HepG2 (cell line): ENCODE measurements around the gene TMEM233. TPM values are rescaled to one million over a fixed set of nuclear protein-coding genes. Genes with fewer than 3 reads are reported as not detected.

Experiments
- ATAC-seq: fragments of 200-7000 bp; cut with Tn5 transposase; 3 replicates; pipeline ENCODE4 v1.9.1; 2020; ENCODE audit warnings: mild to moderate bottlenecking, moderate library complexity
- BruUV-seq: library from RNA; stranded (reverse); fragments of 400-500 nt; replicated peaks from 2 replicates; lab custom pipeline; 2021; lab: Mats Ljungman, UMichigan
- CTCF ChIA-PET: fragments of 300-600 bp; formaldehyde crosslinking; extraction: SDS; loops from one replicate; lab custom pipeline; 2021; ENCODE audit warnings: low total read pairs, inconsistent platforms, low intra/inter-chr PET ratio; lab: Yijun Ruan, JAX
- POLR2A ChIA-PET: fragments of 350-600 bp; sonication (Branson Sonifier 250); formaldehyde crosslinking; loops from one replicate; lab custom pipeline; 2020; ENCODE audit warnings: antibody characterized with exemption, inconsistent platforms; lab: Yijun Ruan, JAX
- DNase-seq: peaks from one replicate; pipeline ENCODE4 v3.0.0-alpha.2; 2015; ENCODE audit warnings: low spot score
- FAIRE-seq: peaks from 3 replicates; lab custom pipeline; 2011; peaks lifted over from hg19 to GRCh38; lab: Jason Lieb, UNC
- H2AFZ ChIP-seq: one replicate; pipeline ENCODE4 v1.6.1; 2011; ENCODE audit warnings: low read length, inconsistent platforms
- H3K27ac ChIP-seq: fragments of 300-600 bp; 3 replicates; pipeline ENCODE4 v1.8.0; 2011; ENCODE audit warnings: mixed run types, mild to moderate bottlenecking, mixed read lengths, low read length, inconsistent platforms; ENCODE audit not compliant: insufficient read depth; ENCODE audit errors: extremely low read length
- H3K27me3 ChIP-seq, 2 experiments: fragments of 200-600 bp in 1 of 2; 2 replicates in 1 of 2; 3 replicates in 1 of 2; pipeline versions ENCODE4 v1.6.0 to v1.8.0; 2011; ENCODE audit warnings: low read length in 2 of 2, mild to moderate bottlenecking in 2 of 2, moderate library complexity in 2 of 2, inconsistent platforms in 1 of 2; ENCODE audit not compliant: insufficient read depth in 2 of 2, control insufficient read depth in 1 of 2
- H3K36me3 ChIP-seq, 2 experiments: fragments of 200-600 bp in 1 of 2; replicated peaks in 1 of 2; 2 replicates in 1 of 2; 3 replicates in 1 of 2; pipeline versions ENCODE4 v1.5.1 to v1.8.0; 2011; ENCODE audit warnings: low read length in 2 of 2, inconsistent platforms in 1 of 2; ENCODE audit not compliant: insufficient read depth in 2 of 2, control insufficient read depth in 1 of 2
- H3K4me1 ChIP-seq: 2 replicates; pipeline ENCODE4 v1.5.1; 2012; ENCODE audit warnings: low read length, inconsistent platforms; ENCODE audit not compliant: insufficient read depth
- H3K4me2 ChIP-seq: 2 replicates; pipeline ENCODE4 v1.6.0; 2011; ENCODE audit warnings: low read depth, low read length, inconsistent platforms
- H3K4me3 ChIP-seq, 3 experiments: fragments of 200-600 bp in 1 of 3; sonication (generic), shearing (Covaris generic) in 1 of 3; replicated peaks in 1 of 3; 2 replicates each; pipeline ENCODE4 v1.5.1; 2011 to 2016; ENCODE audit warnings: low read length in 3 of 3, inconsistent platforms in 2 of 3, low read depth in 2 of 3, mild to moderate bottlenecking in 2 of 3, control low read depth in 1 of 3, mixed read lengths in 1 of 3; ENCODE audit not compliant: insufficient read depth in 1 of 3
- H3K79me2 ChIP-seq: one replicate; pipeline ENCODE4 v1.6.1; 2011; ENCODE audit warnings: low read length, inconsistent platforms; ENCODE audit not compliant: insufficient read depth
- H3K9ac ChIP-seq: 2 replicates; pipeline ENCODE4 v1.6.0; 2011; ENCODE audit warnings: mild to moderate bottlenecking, low read depth, low read length, inconsistent platforms; ENCODE audit not compliant: insufficient read depth
- H3K9me3 ChIP-seq: 2 replicates; pipeline ENCODE4 v1.5.1; 2012; ENCODE audit warnings: mild to moderate bottlenecking, low read length
- H4K20me1 ChIP-seq: 2 replicates; pipeline ENCODE4 v1.6.0; 2011; ENCODE audit warnings: inconsistent platforms, mild to moderate bottlenecking, low read length, moderate library complexity; ENCODE audit not compliant: insufficient read depth
- ARNT2 ChIP-seq: sonication (generic); formaldehyde crosslinking; IDR thresholded peaks from 2 replicates; pipeline ENCODE4 v1.8.0; 2022; ENCODE audit warnings: mild to moderate bottlenecking, low read depth, missing genetic modification reagents, moderate library complexity
- MYNN ChIP-seq: sonication (generic); formaldehyde crosslinking; IDR thresholded peaks from 2 replicates; pipeline ENCODE4 v1.4.0; 2020; ENCODE audit warnings: mild to moderate bottlenecking, low read depth, missing genetic modification reagents
- RCOR2 ChIP-seq: IDR thresholded peaks from 2 replicates; pipeline ENCODE4 v1.6.1; 2016; ENCODE audit warnings: missing biosample characterization, missing genetic modification reagents
- REL ChIP-seq: sonication (generic); formaldehyde crosslinking; conservative IDR thresholded peaks from 2 replicates; pipeline ENCODE4 v1.8.0; 2022; ENCODE audit warnings: mild to moderate bottlenecking, missing genetic modification reagents, moderate library complexity
- ZBTB42 ChIP-seq: sonication (generic); formaldehyde crosslinking; IDR thresholded peaks from 2 replicates; pipeline ENCODE4 v1.5.0; 2020; ENCODE audit warnings: mild to moderate bottlenecking, missing genetic modification reagents
- ZMYM4 ChIP-seq: sonication (generic); formaldehyde crosslinking; IDR thresholded peaks from 2 replicates; pipeline ENCODE4 v1.8.1; 2023; ENCODE audit warnings: mild to moderate bottlenecking, missing genetic modification reagents
- ZNF430 ChIP-seq: sonication (generic); formaldehyde crosslinking; IDR thresholded peaks from 2 replicates; pipeline ENCODE4 v1.9.0; 2021; ENCODE audit warnings: mild to moderate bottlenecking, missing genetic modification reagents
- WGBS: methylation state at CpG from one replicate; pipeline ENCODE4 v1.1.6; 2017; ENCODE audit warnings: low lambda C conversion rate; 5-methylcytosine and 5-hydroxymethylcytosine counted together
- in situ Hi-C: cut with HindIII; loops from 2 replicates; pipeline ENCODE4 v1.10.0; 2017; ENCODE audit warnings: low pct_unique_long_range_greater_than_20kb; ENCODE audit not compliant: extremely low pct_ligation_motif_present
- intact Hi-C: fragments of 100-400 bp; cut with micrococcal nuclease; formaldehyde crosslinking; loops from one replicate; pipeline ENCODE4 v1.10.0; 2022; ENCODE audit not compliant: unreplicated experiment
- polyA plus RNA-seq, 8 experiments: library from polyadenylated mRNA; depleted of rRNA in 3 of 8; stranded (reverse) in 7 of 8; unstranded in 1 of 8; fragments of >200 nt; fragmentation: Illumina TruSeq in 4 of 8; extraction: Trizol in 4 of 8; gene quantifications; 2 replicates each; pipeline versions ENCODE4 v1.2.1 to v1.2.3, GENCODE V29; 2011 to 2016; ENCODE audit warnings: low read depth in 4 of 8, missing spikeins in 1 of 8, mixed read lengths in 1 of 8; ENCODE audit not compliant: insufficient read depth in 1 of 8
- total RNA-seq, 5 experiments: library from RNA; depleted of rRNA; stranded (reverse); fragments of >200 nt; fragmentation: Illumina TruSeq; extraction: Trizol; gene quantifications; 2 replicates each; pipeline ENCODE4 v1.2.3, GENCODE V29; 2016; ENCODE audit warnings: low read depth in 1 of 5
- TF ChIP-seq, protein P1 (sequence below): sonication (generic); formaldehyde crosslinking; IDR thresholded peaks from 2 replicates; pipeline ENCODE4 v1.5.0; 2020; ENCODE audit warnings: mild to moderate bottlenecking, missing genetic modification reagents

TMEM233 gene
- total and polyA plus RNA-seq, 2 of the 13 experiments (the other 11 are each of a cell fraction or from before 2014, with no cell fraction given): 0.03 TPM; not detected in 1

DNA sequence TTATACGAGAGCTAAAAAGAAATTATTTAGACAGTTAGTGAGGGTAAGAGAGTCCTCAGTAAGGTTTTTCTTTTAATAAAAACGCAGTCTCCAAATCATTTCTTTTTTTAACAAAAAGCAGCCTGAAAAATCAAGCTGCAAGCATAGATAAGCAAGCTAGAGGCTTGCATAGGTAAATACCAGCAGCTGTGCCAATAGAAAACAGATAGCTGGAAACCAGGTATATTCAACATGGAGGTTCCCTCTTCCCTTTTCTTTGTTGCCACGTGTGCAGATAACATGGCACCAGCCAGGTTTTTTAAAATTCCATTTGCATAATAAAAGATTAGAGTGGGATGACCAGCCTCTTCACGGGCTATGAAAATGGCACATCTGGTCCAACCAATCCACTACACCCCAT is 68.3 kb downstream of the TMEM233 start (continued):
- TF ChIP-seq, protein P1, sequence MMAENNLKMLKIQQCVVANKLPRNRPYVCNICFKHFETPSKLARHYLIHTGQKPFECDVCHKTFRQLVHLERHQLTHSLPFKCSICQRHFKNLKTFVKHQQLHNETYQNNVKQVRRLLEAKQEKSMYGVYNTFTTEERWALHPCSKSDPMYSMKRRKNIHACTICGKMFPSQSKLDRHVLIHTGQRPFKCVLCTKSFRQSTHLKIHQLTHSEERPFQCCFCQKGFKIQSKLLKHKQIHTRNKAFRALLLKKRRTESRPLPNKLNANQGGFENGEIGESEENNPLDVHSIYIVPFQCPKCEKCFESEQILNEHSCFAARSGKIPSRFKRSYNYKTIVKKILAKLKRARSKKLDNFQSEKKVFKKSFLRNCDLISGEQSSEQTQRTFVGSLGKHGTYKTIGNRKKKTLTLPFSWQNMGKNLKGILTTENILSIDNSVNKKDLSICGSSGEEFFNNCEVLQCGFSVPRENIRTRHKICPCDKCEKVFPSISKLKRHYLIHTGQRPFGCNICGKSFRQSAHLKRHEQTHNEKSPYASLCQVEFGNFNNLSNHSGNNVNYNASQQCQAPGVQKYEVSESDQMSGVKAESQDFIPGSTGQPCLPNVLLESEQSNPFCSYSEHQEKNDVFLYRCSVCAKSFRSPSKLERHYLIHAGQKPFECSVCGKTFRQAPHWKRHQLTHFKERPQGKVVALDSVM (CRISPR knock-in tag): no peak
- TF ChIP-seq REL (CRISPR knock-in tag): no peak
- no peak for TF ChIP-seq ZNF430 (CRISPR knock-in tag)

DNA sequence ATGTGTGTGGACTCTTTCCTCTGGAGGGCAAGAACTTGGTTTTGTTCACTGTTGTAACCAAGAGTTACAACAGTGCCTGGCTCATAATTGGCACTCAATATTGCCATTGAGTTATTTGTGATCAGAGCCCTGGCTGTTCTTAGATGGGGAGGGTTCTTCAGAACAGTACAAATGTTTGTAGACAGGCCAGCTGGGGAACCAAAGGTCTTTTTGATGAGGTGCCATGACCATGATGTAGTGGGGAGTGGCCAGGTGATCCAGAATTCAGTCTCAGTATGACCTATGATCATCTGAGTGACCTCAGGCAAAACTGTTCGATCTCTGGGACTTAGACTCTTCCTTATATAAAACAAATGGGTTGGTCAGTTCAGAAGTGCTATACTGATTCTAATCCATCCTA is 71.1 kb downstream of the TMEM233 start:
- BruUV-seq: no TSS peak
- in situ Hi-C loops (no loop called here), intact Hi-C loops (no loop called here)
- no peak overlapping the region for H2AFZ ChIP-seq
- peaks cover 3% of the 10 kb centered on the region; the same call in 1 of the 2 replicates for H4K20me1 ChIP-seq
- ChIA-PET POLR2A (no interaction called here), CTCF (no interaction called here)
- H3K9ac ChIP-seq: no peak overlapping the region
- TF ChIP-seq ZMYM4 (CRISPR knock-in tag) (no peak), MYNN (CRISPR knock-in tag) (no peak), ZBTB42 (CRISPR knock-in tag) (no peak), ARNT2 (no peak), RCOR2 (CRISPR knock-in tag) (no peak)
- no peak for ATAC-seq
- no peak overlapping the region for H3K27ac ChIP-seq
- FAIRE-seq: no peak
- WGBS: 0% methylated on average over 1 of the region's 1 CpG
- no peak overlapping the region for H3K4me2 ChIP-seq
- H3K36me3 ChIP-seq: no peaks in the 10 kb centered on the region
- H3K9me3 ChIP-seq: no peaks in the 10 kb centered on the region
- H3K27me3 ChIP-seq: no peaks in the 10 kb centered on the region; a peak in 1 of 5 replicates
- peaks cover 8% of the 10 kb centered on the region for H3K79me2 ChIP-seq
- no peak overlapping the region for H3K4me3 ChIP-seq
- peaks cover 28% of the 10 kb centered on the region for H3K4me1 ChIP-seq
- DNase-seq: no peak
